SK-N-MC (cell line): Measurements from ENCODE around the gene PTPN11.

ENCODE experiments used
- DNase-seq: peaks from one replicate; pipeline ENCODE4 v3.0.0-alpha.2; 2011; ENCODE audit warnings: low read depth, low spot score
- H3K27ac ChIP-seq: fragments of 200-600 bp; sonication (generic); 2 replicates; pipeline ENCODE4 v1.5.1; 2016; ENCODE audit warnings: mixed run types
- H3K36me3 ChIP-seq: fragments of 200-600 bp; sonication (generic); 2 replicates; pipeline ENCODE4 v1.6.1; 2017; ENCODE audit warnings: antibody characterized with exemption, low read length, mixed read lengths; ENCODE audit not compliant: insufficient read depth
- H3K4me3 ChIP-seq: fragments of 200-600 bp; sonication (generic); 2 replicates; pipeline ENCODE4 v1.5.1; 2016
- H3K9ac ChIP-seq: fragments of 200-600 bp; sonication (generic); 2 replicates; pipeline ENCODE4 v1.8.0; 2017; ENCODE audit warnings: mixed run types, mixed read lengths; ENCODE audit not compliant: insufficient read length
- H3K9me3 ChIP-seq: fragments of 200-600 bp; sonication (generic); 2 replicates; pipeline ENCODE4 v1.6.1; 2017; ENCODE audit warnings: low read depth, mild to moderate bottlenecking, antibody characterized with exemption, low read length, moderate library complexity, mixed read lengths
- EZH2 ChIP-seq: fragments of 200-600 bp; sonication (generic); IDR thresholded peaks from one replicate; pipeline ENCODE4 v1.6.1; 2017; ENCODE audit warnings: antibody characterized with exemption
- FOXP2 ChIP-seq: optimal IDR thresholded peaks from 2 replicates; pipeline ENCODE3; 2011; ENCODE audit warnings: mild to moderate bottlenecking, moderate library complexity; ENCODE audit not compliant: insufficient read depth; ENCODE audit errors: extremely low read length, control extremely low read depth
- POLR2AphosphoS5 ChIP-seq: IDR thresholded peaks from 2 replicates; pipeline ENCODE4 v1.6.1; 2012; ENCODE audit warnings: mild to moderate bottlenecking, low read depth, low read length, borderline replicate concordance

The PTPN11 gene

DNA sequence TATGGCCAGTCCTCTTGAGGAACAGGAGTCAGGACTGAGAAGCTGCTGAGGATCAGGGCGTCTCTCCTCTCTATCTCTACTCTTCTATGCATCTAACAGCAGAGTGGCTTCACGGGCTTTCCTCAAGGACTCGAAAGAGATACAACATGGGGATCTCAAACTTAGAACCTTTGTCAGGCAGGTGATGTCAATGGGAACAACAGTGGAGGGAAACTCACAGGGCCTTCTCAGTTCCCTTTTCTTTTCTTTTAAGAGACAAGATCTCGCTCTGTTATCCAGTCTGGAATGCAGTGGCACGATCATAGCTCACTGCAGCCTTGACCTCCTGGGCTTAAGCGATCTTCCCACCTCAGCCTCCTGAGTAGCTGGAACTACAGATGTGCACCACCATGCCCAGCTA, 127.6 kb downstream of the PTPN11 start:
- no peak overlapping the region for H3K27ac ChIP-seq
- H3K9me3 ChIP-seq: no peaks in the 10 kb centered on the region
- no peak for DNase-seq
- no peak overlapping the region for H3K9ac ChIP-seq
- TF ChIP-seq FOXP2 (no peak), EZH2 (no peak), POLR2AphosphoS5 (no peak)
- H3K4me3 ChIP-seq: no peak overlapping the region
- H3K36me3 ChIP-seq: no peaks in the 10 kb centered on the region

DNA sequence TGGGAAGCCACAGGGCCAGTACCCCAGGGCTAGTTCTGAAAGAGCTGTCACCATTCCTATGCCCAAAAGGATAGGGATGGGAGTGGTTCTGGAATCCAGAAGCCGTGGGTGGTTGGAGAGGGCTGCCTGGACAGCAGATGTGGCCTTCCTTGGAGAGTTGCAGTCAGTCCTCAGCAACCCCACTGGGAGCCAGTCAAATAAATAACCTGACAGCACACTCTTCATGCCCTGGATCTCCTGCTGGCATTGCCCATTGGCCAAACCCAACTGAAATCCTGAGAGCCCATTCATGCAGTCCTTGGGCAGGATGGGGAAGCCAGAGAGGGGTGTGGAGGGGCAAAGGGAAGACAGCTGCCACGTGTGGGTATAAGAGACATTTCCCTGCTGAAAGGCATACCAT, 128.2 kb downstream of the PTPN11 start:
- no peaks in the 10 kb centered on the region for H3K36me3 ChIP-seq
- no peaks in the 10 kb centered on the region for H3K9me3 ChIP-seq
- no peak overlapping the region for H3K27ac ChIP-seq
- H3K4me3 ChIP-seq: no peak overlapping the region
- no peak for DNase-seq
- no peak overlapping the region for H3K9ac ChIP-seq
- TF ChIP-seq FOXP2 (no peak), POLR2AphosphoS5 (no peak), EZH2 (no peak)

DNA sequence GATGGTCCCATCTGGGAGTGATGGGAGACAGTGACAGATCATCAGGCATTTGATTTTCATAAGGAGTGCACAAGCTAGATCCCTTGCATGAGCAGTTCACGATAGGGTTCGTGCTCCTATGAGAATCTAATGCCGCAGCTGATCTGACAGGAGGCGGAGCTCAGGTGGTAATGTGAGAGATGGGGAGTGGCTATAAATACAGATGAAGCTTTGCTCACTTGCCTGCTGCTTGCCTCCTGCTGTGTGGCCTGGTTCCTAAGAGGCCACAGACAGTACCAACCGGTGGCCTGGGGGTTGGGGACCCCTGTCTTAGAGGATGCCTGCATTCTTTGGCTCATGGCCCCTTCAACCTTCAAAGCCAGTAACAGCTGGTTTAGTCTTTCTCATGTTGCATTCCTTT, 130.3 kb downstream of the PTPN11 start:
- Histone ChIP-seq H3K27ac (no peak overlapping the region), H3K4me3 (no peak overlapping the region), H3K9me3 (no peaks in the 10 kb centered on the region), H3K9ac (no peak overlapping the region), H3K36me3 (no peaks in the 10 kb centered on the region)
- TF ChIP-seq FOXP2 (no peak), EZH2 (no peak), POLR2AphosphoS5 (no peak)
- no peak for DNase-seq

DNA sequence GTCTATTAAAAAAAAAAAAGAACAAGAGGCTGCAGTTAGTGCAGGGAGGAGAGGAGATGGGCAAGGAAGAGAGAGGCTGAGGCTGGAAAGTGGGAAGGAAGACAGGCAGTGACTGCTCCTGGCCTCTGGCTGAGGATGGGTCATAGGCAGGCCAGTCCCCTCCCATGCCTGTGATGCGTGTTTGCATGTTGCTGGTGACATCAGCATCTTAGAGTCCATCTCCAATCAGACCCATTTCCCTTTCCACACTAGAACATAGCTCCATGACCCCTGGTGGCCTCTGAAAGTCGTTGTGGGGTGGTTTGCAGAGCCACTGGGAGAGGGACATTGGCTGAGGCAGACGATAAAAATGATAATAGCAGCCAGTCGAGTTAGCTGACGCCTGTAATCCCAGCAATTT, 132.9 kb downstream of the PTPN11 start:
- TF ChIP-seq EZH2 (no peak), FOXP2 (no peak)
- Histone ChIP-seq H3K36me3 (no peaks in the 10 kb centered on the region), H3K27ac (no peak overlapping the region), H3K4me3 (no peak overlapping the region), H3K9ac (no peak overlapping the region), H3K9me3 (no peaks in the 10 kb centered on the region)
- no peak for DNase-seq

DNA sequence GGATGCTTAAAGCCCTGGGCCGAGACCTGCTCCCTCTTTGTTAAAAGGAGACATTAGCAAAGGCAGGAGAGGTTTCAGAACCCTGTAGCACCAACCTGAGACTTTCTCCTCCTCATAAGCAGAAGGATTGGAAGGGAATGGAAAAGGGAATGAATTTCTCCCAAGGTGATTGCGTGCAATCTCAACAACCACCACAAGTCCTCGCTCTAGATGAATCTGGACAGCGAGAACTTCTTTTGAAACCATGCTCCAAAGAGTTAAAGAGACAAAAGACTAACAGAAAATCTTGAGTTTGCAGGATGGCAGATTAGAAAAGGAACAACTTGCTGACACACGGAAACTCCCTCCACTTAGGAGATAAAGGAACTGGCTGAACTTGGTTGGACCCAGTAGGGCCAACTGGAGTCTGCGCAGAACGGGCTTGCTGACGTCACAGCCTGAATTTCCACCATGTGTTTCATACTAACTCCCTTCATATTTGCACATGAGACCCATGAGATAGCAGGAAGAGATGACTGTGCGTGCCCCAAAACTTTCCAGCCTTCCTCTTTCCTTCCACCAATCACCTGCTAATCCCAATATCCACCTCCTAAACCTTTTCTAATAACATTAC, 137.0 kb downstream of the PTPN11 start:
- Histone ChIP-seq H3K27ac (no peak overlapping the region), H3K36me3 (no peaks in the 10 kb centered on the region), H3K9ac (no peak overlapping the region), H3K9me3 (no peaks in the 10 kb centered on the region), H3K4me3 (no peak overlapping the region)
- no peak for TF ChIP-seq POLR2AphosphoS5
- TF ChIP-seq FOXP2: no peak
- no peak for TF ChIP-seq EZH2
- no peak for DNase-seq

DNA sequence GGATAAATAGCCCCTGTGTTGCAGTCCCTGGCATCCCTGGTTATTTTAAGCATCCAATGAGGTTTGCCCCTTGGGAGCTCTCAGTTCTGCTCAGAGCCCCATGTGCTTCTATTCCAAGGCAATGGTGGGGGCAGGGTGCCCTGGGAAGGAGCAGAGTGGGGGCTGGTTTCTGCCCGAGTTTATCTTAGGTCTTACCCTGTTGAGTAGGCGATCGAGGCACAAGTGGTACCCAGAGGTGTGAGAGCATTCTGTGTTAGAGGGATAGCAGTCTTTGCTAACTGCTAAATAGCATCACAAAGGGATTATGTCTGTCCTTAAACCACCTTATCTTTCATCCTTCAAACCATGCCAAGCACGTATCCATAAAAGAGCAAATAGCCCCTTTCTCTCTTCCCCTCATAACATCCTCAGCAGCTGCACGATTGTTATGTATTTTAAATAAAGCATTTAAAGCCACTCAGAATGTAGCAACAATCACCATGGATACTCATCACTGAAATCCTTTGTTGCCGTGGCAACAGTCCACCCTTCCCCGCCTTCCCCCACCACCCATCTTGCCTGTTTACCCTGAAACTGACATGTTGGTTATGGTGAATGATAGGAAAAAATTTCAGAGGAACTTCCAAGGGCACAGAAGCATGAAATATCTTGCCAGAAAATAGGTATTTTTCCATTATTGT, 139.3 kb downstream of the PTPN11 start:
- H3K27ac ChIP-seq: no peak overlapping the region
- no peak for DNase-seq
- H3K4me3 ChIP-seq: no peak overlapping the region
- no peaks in the 10 kb centered on the region for H3K9me3 ChIP-seq
- H3K36me3 ChIP-seq: no peaks in the 10 kb centered on the region
- H3K9ac ChIP-seq: no peak overlapping the region
- TF ChIP-seq EZH2 (no peak), FOXP2 (no peak), POLR2AphosphoS5 (no peak)
